ENCODE data around the gene PPP1R9B.
A peak's percentile ranks its signal among the peaks of the same experiment; 100 is the strongest.

PPP1R9B gene

GRCh38 chr17:50155115-50155819 is 4.8 kb upstream of the PPP1R9B start:
- no peak for DNase-seq (ENCODE audit: low read depth in 2 of 2)

DNA sequence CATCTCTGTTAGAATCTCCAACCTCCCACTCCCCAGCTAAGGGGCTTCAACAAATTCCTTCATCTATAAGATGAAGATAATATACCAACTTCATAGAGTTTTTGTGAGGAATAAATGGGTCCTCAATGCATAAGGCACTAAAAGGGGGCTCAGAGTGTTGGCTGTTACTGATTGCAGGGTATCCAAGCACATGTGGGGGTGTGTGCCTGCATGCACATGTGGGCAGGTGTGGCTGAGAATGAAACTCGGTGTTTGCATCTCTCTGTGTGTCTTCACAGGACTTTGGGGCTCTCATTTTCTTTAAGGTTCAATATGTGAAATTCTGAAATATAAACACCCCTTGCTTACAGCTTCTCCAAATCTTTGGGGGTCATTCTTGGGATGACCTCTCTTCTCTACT is 4.1 kb upstream of the PPP1R9B start:
- no peak for DNase-seq (ENCODE audit: low read depth in 2 of 2)

DNA sequence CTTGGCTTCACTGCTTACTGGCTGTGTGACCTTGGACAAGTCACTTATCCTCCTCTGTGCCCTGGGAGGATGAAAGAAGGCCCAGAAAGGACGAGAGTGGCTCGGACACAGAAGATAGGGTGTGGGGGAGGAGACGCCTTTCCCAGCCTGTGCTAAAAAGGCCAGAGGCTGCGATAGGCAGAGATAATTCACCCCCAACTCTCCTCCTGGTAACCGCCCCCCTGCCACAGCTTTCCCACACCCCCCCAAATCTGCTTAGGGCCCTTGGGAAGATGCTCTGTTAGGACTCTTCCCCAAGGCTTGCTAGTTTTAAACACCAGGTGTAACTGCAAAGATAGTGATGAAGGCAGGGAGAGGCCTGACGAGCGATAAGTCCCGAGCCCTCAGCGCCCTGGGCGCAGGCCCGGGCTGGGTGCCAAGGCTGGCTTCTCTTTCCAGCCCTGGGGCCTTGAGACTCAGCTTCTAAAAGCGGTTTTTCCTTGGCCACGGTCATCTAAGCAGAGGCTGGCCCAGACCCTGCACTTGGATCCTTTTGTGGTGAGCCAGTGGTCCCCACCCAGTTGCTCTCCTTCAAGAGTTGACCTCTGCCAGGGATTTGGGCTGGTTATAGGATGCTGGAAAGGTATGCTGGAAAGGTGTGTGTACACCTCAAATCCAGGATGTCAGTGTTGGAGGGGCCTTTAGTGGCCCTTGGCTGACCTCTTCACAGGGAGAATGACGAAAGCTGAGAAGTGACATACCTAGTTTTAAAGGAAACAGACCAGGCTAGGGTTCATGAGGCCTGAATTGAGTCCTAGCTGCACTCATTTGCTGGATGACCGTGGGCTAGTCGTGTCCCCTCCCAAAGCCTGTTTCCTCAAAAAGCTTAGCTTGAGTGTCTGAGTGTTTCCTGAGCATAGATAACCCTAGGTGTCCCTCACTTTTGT is 3.4 kb upstream of the PPP1R9B start:
- DNase-seq (ENCODE audit: low read depth in 2 of 2), result no peak

GRCh38 chr17:50152736-50153135 is 2.3 kb upstream of the PPP1R9B start:
- no peak for DNase-seq (ENCODE audit: low read depth in 2 of 2)

- DNase-seq (ENCODE audit: low read depth in 2 of 2), result no peak
These were observed 1.6 kb upstream of the PPP1R9B start for GRCh38 chr17:50151937-50152547.

- peak; percentile 67 to 74 for DNase-seq (ENCODE audit: low read depth in 2 of 2)
These were observed 812 bp upstream of the PPP1R9B start for GRCh38 chr17:50151041-50151936.

DNA sequence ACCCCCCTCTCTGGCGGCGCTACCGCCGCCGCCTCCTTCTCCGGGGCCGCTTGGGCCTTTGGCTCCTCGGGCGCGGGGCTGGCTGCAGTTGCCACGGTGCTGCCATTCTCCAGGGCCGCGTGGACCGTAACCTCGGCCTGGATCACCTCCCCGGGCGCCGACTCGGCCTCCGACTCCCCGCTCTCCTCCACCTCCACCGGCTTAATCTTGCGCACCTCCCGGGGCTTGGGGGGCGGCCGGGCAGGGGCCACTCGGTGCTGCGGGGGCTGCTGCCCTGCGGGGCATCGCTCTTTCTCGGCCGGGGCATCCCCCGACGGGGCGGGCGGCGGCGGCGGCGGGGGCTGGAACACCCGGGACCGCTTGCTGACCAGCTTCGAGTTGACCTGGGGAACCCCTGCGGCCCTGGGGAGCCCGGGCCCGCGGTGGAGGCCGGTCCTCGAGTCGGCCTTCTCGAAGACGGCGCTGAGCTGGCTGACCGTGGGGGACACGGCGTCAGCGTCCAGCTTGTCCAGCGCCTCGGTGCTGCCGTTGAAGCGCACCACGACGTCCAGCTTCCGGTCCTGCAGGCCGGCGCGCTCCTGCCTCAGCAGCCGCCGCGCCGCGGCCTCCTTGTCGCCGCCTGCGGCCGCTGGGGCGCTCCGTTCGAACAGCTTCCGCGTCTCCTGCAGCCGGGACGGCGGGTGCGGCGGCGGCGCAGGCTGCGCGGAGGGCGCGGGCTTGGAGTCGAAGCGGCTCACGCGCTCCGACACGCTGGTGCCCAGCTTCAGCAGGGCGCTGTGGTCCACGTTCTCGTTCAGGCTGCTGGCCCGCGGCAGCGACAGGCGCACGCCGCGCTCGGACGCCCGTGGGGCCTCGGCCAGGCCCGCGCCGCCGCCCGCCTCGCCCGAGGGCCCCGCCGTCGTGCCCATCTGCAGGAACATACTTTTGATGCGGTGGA is 792 bp downstream of the PPP1R9B start:
- DNase-seq (ENCODE audit: low read depth in 2 of 2), result no peak

- DNase-seq (ENCODE audit: low read depth in 2 of 2), result no peak
These were observed 1.4 kb downstream of the PPP1R9B start for GRCh38 chr17:50149091-50149416.

DNA sequence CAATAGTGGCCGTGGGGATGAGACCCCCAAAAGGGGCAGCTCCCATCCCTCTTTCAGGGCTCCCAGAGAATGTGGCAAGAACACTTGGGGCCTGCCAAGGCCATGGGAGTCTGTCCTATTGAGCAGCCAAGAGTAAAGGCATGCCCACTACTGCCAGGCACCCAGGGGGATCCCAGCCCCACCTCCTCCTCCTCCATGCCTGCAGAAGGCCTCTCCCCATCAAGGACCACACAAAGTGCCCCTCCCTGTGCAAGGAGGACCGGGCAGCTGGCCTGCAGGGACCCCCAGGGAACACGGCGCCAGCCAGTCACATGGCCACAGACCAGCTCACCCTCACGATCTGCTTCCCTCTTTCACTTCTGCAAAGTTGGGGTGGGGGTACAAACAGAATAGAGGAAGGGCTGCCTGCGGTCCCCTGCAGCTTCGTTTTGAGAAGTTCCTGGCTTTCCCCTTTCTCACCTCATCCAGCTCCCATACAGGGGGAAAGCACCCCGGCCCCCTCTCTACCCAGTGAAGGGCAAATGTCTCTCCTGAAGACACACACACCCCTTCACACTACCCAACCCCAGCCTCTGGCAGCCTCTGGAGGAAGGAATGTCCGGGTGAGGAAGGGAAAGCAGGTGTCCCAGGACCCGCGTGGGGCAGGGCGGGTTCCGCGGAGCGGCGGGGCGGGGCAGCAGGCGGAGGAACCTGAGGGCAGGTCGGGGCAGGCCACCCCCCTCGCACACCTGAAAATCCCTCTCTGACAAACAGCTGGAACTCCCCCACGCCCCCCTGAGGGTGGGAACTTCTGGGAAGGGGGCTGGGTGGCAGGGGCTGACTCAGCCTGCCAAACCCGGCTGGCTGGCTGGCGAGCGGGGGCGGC is 2.0 kb downstream of the PPP1R9B start:
- DNase-seq (ENCODE audit: low read depth in 2 of 2), result peak; percentile 48 to 56

- no peak for DNase-seq (ENCODE audit: low read depth in 2 of 2)
These were observed 2.6 kb downstream of the PPP1R9B start for GRCh38 chr17:50147841-50148225.

DNA sequence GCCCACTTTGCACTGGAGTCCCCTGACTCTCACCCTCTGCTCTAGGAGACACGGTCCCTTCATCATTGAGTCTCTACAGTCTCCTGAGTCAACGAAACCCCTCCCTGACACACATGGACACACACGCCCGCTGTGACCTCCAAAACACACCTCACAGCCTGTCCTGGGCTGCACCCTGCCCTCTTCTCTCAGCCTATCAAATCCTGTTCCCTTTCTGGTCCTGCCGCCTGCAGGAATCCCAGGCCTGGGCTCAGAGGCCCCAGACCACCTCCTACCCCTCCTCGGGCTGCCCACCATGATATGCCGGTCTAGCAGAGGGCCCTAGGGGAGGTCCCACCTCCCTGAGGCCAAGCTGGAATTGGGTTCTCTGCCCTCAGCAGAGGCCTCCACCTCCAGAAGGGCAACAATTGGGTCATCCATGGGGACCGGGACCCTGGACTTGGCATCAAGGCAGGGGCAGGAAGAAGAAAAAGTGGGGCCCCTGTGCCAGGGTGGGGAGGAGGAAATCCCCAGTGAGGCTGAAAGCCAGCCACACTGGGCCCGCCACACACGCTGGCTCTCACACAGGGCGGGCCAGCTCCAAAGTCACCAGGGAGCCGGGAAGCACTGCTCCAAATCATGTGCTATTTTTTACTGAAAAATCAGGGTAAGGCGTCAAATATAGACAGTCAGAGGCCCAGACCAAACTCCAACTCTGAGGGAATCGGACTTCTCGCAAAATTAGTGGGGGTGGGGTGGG is 3.4 kb downstream of the PPP1R9B start:
- DNase-seq (ENCODE audit: low read depth in 2 of 2), result no peak

- DNase-seq (ENCODE audit: low read depth in 2 of 2), result no peak
These were observed 4.1 kb downstream of the PPP1R9B start for GRCh38 chr17:50146230-50146926.

DNA sequence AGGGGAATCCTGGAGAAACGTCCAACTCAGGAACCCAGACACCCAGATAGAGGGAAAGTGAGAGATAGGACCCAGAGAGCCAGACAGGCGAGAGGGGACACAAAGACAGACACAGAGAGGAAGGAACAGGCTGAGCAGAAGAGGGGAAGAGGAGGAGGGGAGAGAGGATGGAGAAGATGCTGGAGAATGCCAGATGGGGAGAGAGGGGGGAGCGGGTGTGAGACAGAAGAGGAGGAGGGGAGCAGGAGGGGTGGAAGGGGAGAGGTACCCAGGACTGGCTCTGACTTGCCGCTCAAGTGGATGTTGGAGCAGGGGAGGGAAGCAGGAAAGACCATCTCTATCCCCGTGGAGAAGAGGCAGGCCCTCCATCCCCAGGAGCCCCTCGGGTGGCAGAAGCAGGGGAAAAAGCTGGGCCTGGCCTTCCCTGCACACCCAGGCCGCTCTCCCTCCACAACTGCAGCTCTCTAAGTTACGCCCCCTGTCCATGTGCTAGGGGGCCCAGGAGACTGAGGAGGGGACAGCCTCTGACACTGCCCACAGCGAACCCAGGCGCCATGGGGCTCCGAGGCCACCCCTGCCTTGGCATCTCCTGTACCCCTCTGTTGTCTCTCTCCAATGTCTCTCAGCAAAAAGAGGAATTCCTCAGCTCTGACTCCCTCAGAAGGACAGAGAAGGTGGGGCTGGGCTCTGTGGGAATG is 4.8 kb downstream of the PPP1R9B start:
- DNase-seq (ENCODE audit: low read depth in 2 of 2), result no peak

GRCh38 chr17:50144845-50145531 is 5.5 kb downstream of the PPP1R9B start:
- DNase-seq (ENCODE audit: low read depth in 2 of 2), result no peak

DNA sequence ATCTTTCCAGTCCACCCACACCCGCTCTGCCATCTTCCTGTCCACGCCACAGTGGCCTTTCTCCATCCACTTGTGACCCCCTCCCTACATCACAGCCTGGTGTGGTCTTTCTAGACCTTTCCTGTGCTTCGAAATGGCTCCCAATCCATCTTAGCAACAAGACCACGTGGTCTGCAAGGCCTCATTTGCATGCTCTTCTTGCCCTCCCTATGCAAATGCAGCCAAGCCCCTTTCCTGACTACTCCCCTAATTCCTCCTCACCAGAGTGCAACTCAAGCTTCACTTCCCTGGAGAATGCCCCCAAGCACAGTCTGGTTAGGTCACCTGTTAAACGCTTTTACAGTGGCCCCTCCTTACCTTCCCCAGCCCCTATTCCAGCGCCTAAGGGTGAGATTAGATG is 6.1 kb downstream of the PPP1R9B start:
- no peak for DNase-seq (ENCODE audit: low read depth in 2 of 2)

DNA sequence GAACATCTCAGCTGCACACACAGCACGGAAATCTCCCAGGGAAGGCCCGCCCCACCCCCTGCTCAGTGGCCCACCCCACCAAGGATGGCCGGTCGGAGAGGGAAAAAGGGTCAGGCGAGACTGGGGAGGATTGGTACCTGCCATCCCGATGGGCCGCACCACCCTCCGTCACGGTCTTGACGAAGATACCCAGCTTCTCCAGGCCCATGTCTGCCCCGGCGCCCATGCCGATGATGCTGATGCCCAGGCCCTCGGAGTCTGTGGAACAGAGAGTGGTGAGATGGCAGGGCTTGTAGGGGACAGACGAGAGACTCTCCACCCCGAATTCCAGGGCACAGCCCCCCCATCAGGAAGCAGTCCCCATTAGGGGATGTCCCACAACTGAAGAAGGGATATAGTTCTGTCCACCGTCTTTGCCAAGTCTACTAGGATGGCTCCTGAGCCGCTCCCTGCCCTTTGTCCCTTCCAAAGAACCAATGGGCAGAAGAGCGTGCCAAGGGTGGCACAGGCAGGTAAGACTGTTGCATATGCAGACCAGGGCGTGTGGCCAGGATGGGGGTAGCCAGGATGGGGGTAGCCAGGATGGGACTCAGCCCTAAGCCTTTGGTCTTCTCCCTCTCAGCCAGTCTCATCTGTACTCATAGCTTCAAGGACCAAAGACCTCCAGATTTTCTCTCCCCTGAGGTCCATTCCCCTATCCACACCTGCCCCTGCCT is 6.9 kb downstream of the PPP1R9B start:
- no peak for DNase-seq (ENCODE audit: low read depth in 2 of 2)

- no peak for DNase-seq (ENCODE audit: low read depth in 2 of 2)
These were observed 8.7 kb downstream of the PPP1R9B start for GRCh38 chr17:50141745-50142110.

Data from stimulated activated CD8-positive, alpha-beta memory T cell treated with anti-CD3 and anti-CD28 coated beads, Interleukin-2, amount 100 ng/mL, for 1 hour (primary cell).